BLaER1 (cell line): Measurements from ENCODE around the gene SLC30A4.

ENCODE experiments used
- H3K27ac ChIP-seq: shearing (Covaris generic); formaldehyde crosslinking; 2 replicates; pipeline ENCODE4 v1.8.1; 2022
- H3K27me3 ChIP-seq: shearing (Covaris generic); formaldehyde crosslinking; 2 replicates; pipeline ENCODE4 v1.8.1; 2022
- H3K36me3 ChIP-seq: shearing (Covaris generic); formaldehyde crosslinking; 2 replicates; pipeline ENCODE4 v1.8.1; 2022
- H3K4me1 ChIP-seq: shearing (Covaris generic); formaldehyde crosslinking; 2 replicates; pipeline ENCODE4 v1.8.1; 2022
- H3K4me2 ChIP-seq: shearing (Covaris generic); formaldehyde crosslinking; 2 replicates; pipeline ENCODE4 v1.8.1; 2022
- H3K4me3 ChIP-seq: shearing (Covaris generic); formaldehyde crosslinking; 2 replicates; pipeline ENCODE4 v1.8.1; 2022
- H3K9ac ChIP-seq: shearing (Covaris generic); formaldehyde crosslinking; 2 replicates; pipeline ENCODE4 v1.8.1; 2022
- H3K9me3 ChIP-seq: shearing (Covaris generic); formaldehyde crosslinking; 2 replicates; pipeline ENCODE4 v1.8.1; 2022
- H4K20me1 ChIP-seq: shearing (Covaris generic); formaldehyde crosslinking; 2 replicates; pipeline ENCODE4 v1.8.1; 2022
- Cebpa-rat ChIP-seq: shearing (Covaris generic); IDR thresholded peaks from 2 replicates; pipeline ENCODE4 v1.8.1; 2022

SLC30A4 gene

GRCh38 chr15:45522328-45523165 lies at the start of gene SLC30A4:
Gene SLC30A4 (minus strand): TSS chr15:45522755. CDS start chr15:45522354, 401 bp downstream.
- no peaks in the 10 kb centered on the region for H3K9me3 ChIP-seq
- H4K20me1 ChIP-seq: no peaks in the 10 kb centered on the region
- peak within 1 kb of the TSS; percentile 46; the same call in 1 of the 2 replicates for H3K27ac ChIP-seq
- peak within 1 kb of the TSS; percentile 95 for H3K4me2 ChIP-seq
- TF ChIP-seq Cebpa-rat: no peak
- H3K9ac ChIP-seq: peak within 1 kb of the TSS; percentile 77
- peaks cover 14% of the 10 kb centered on the region for H3K4me1 ChIP-seq
- H3K36me3 ChIP-seq: no peaks in the 10 kb centered on the region
- peaks cover 12% of the 10 kb centered on the region; the same call in 1 of the 2 replicates for H3K27me3 ChIP-seq
- H3K4me3 ChIP-seq: peak within 1 kb of the TSS; percentile 78

GRCh38 chr15:45555934-45556608 lies 33.5 kb upstream of the SLC30A4 start:
- H3K36me3 ChIP-seq: no peaks in the 10 kb centered on the region
- H3K9ac ChIP-seq: no peak overlapping the region
- no peak overlapping the region for H3K27ac ChIP-seq
- no peaks in the 10 kb centered on the region for H4K20me1 ChIP-seq
- H3K4me3 ChIP-seq: no peak overlapping the region
- no peaks in the 10 kb centered on the region for H3K9me3 ChIP-seq
- peaks cover 7% of the 10 kb centered on the region; the same call in 1 of the 2 replicates for H3K4me1 ChIP-seq
- H3K4me2 ChIP-seq: no peak overlapping the region
- TF ChIP-seq Cebpa-rat: no peak
- H3K27me3 ChIP-seq: no peaks in the 10 kb centered on the region

GRCh38 chr15:45551676-45552075 lies 29.1 kb upstream of the SLC30A4 start:
- TF ChIP-seq Cebpa-rat: no peak
- no peak overlapping the region for H3K27ac ChIP-seq
- no peaks in the 10 kb centered on the region for H3K9me3 ChIP-seq
- no peak overlapping the region for H3K4me2 ChIP-seq
- no peak overlapping the region for H3K4me3 ChIP-seq
- peaks cover 7% of the 10 kb centered on the region; the same call in 1 of the 2 replicates for H3K4me1 ChIP-seq
- no peaks in the 10 kb centered on the region for H3K36me3 ChIP-seq
- no peaks in the 10 kb centered on the region for H3K27me3 ChIP-seq
- no peaks in the 10 kb centered on the region for H4K20me1 ChIP-seq
- H3K9ac ChIP-seq: no peak overlapping the region

GRCh38 chr15:45550436-45550835 lies 27.9 kb upstream of the SLC30A4 start:
- Histone ChIP-seq H4K20me1 (no peaks in the 10 kb centered on the region), H3K4me1 (no peaks in the 10 kb centered on the region), H3K27me3 (no peaks in the 10 kb centered on the region), H3K9me3 (no peaks in the 10 kb centered on the region), H3K27ac (no peak overlapping the region), H3K4me3 (no peak overlapping the region), H3K4me2 (no peak overlapping the region), H3K9ac (no peak overlapping the region), H3K36me3 (no peaks in the 10 kb centered on the region)
- no peak for TF ChIP-seq Cebpa-rat

- H4K20me1 ChIP-seq: no peaks in the 10 kb centered on the region
- H3K36me3 ChIP-seq: no peaks in the 10 kb centered on the region
- no peak for TF ChIP-seq Cebpa-rat
- no peak overlapping the region for H3K4me2 ChIP-seq
- no peak overlapping the region for H3K4me3 ChIP-seq
- H3K9me3 ChIP-seq: no peaks in the 10 kb centered on the region
- no peaks in the 10 kb centered on the region for H3K4me1 ChIP-seq
- H3K27me3 ChIP-seq: no peaks in the 10 kb centered on the region
- no peak overlapping the region for H3K9ac ChIP-seq
- no peak overlapping the region for H3K27ac ChIP-seq
Observed at GRCh38 chr15:45549541-45550220, 27.1 kb upstream of the SLC30A4 start.

- Histone ChIP-seq H3K27me3 (no peaks in the 10 kb centered on the region), H3K9me3 (no peaks in the 10 kb centered on the region), H3K36me3 (no peaks in the 10 kb centered on the region), H3K9ac (no peak overlapping the region), H3K27ac (no peak overlapping the region), H4K20me1 (no peaks in the 10 kb centered on the region), H3K4me1 (no peaks in the 10 kb centered on the region), H3K4me3 (no peak overlapping the region), H3K4me2 (no peak overlapping the region)
- TF ChIP-seq Cebpa-rat: no peak
Observed at GRCh38 chr15:45548753-45549520, 26.4 kb upstream of the SLC30A4 start.

GRCh38 chr15:45546789-45547188 lies 24.2 kb upstream of the SLC30A4 start:
- TF ChIP-seq Cebpa-rat: no peak
- no peaks in the 10 kb centered on the region for H3K4me1 ChIP-seq
- H3K4me3 ChIP-seq: no peak overlapping the region
- no peaks in the 10 kb centered on the region for H3K36me3 ChIP-seq
- H3K27ac ChIP-seq: no peak overlapping the region
- H3K27me3 ChIP-seq: no peaks in the 10 kb centered on the region
- no peak overlapping the region for H3K9ac ChIP-seq
- no peaks in the 10 kb centered on the region for H3K9me3 ChIP-seq
- no peak overlapping the region for H3K4me2 ChIP-seq
- no peaks in the 10 kb centered on the region for H4K20me1 ChIP-seq

- no peaks in the 10 kb centered on the region for H4K20me1 ChIP-seq
- no peak overlapping the region for H3K27ac ChIP-seq
- H3K9ac ChIP-seq: no peak overlapping the region
- H3K4me3 ChIP-seq: no peak overlapping the region
- no peaks in the 10 kb centered on the region for H3K36me3 ChIP-seq
- no peaks in the 10 kb centered on the region for H3K4me1 ChIP-seq
- H3K4me2 ChIP-seq: no peak overlapping the region
- no peak for TF ChIP-seq Cebpa-rat
- no peaks in the 10 kb centered on the region for H3K9me3 ChIP-seq
- no peaks in the 10 kb centered on the region for H3K27me3 ChIP-seq
Observed at GRCh38 chr15:45544266-45545023, 21.9 kb upstream of the SLC30A4 start.

GRCh38 chr15:45543051-45543450 lies 20.5 kb upstream of the SLC30A4 start:
- H3K9ac ChIP-seq: no peak overlapping the region
- H3K36me3 ChIP-seq: no peaks in the 10 kb centered on the region
- no peak overlapping the region for H3K4me2 ChIP-seq
- no peak for TF ChIP-seq Cebpa-rat
- H3K9me3 ChIP-seq: no peaks in the 10 kb centered on the region
- H3K4me1 ChIP-seq: no peaks in the 10 kb centered on the region
- no peak overlapping the region for H3K27ac ChIP-seq
- H3K27me3 ChIP-seq: no peaks in the 10 kb centered on the region
- H4K20me1 ChIP-seq: no peaks in the 10 kb centered on the region
- no peak overlapping the region for H3K4me3 ChIP-seq
